Left lung (tissue), 14 donors: ENCODE data around the gene NDUFB6. TPM values are rescaled to one million over a fixed set of nuclear protein-coding genes. Genes with fewer than 3 reads are reported as not detected.

Source experiments
- ATAC-seq: fragments of 200-7000 bp; cut with Tn5 transposase; one replicate; pipeline ENCODE4 v1.9.1; 2020; ENCODE audit warnings: moderate library complexity
- DNase-seq, 4 donors: peaks; one replicate each; pipeline ENCODE4 v3.0.0-alpha.2; 2013 to 2020
- H3K27ac ChIP-seq, 2 donors: fragments of 200-600 bp; sonication (generic) in 1 of 2; one replicate each; pipeline versions ENCODE4 v1.5.0 to v1.8.0; 2020 to 2021
- H3K27me3 ChIP-seq, 2 donors: fragments of 200-600 bp; sonication (generic) in 1 of 2; one replicate each; pipeline versions ENCODE4 v1.5.0 to v1.8.0; 2020 to 2021
- H3K36me3 ChIP-seq, 2 donors: fragments of 200-600 bp; sonication (generic) in 1 of 2; one replicate each; pipeline versions ENCODE4 v1.5.0 to v1.8.0; 2020 to 2021
- H3K4me1 ChIP-seq, 2 donors: fragments of 200-600 bp; one replicate each; pipeline ENCODE4 v1.8.0; 2021
- H3K4me3 ChIP-seq, 2 donors: fragments of 200-600 bp; sonication (generic) in 1 of 2; one replicate each; pipeline versions ENCODE4 v1.5.0 to v1.8.0; 2020 to 2021; ENCODE audit warnings: mild to moderate bottlenecking in 1 of 2
- H3K9me3 ChIP-seq, 2 donors: fragments of 200-600 bp; sonication (generic) in 1 of 2; one replicate each; pipeline versions ENCODE4 v1.5.0 to v1.8.0; 2020 to 2021
- intact Hi-C, 2 donors: fragments of 100-400 bp; cut with DNase I; formaldehyde crosslinking; loops; one replicate each; pipeline versions ENCODE4 v1.11.2 to v1.14.2; 2022
- long read RNA-seq, 12 donors: library from polyadenylated mRNA in 2 of 12; unstranded in 2 of 12; transcript quantifications; one replicate each; pipeline ENCODE4 v2.0.0 and lab custom pipeline, GENCODE V29; 2019 to 2026
- polyA plus RNA-seq, 6 donors: library from polyadenylated mRNA; unstranded; fragments of 120-200 nt; gene quantifications; one replicate each; pipeline ENCODE4 v1.2.1, GENCODE V29; 2013; ENCODE audit not compliant: insufficient read length in 6 of 6
- total RNA-seq, 2 donors: library from RNA; stranded (reverse); fragmentation: NEBNext Ultra II Directional; extraction: Animal tissue kit (Norgen Biotek cat#: 25700); gene quantifications; one replicate each; pipeline ENCODE4 v1.2.1, GENCODE V29; 2021
- TF ChIP-seq, protein P1 (sequence below), 2 donors: fragments of 200-600 bp; sonication (generic) in 1 of 2; IDR thresholded peaks; one replicate each; pipeline versions ENCODE4 v1.5.0 to v1.8.0; 2021; ENCODE audit warnings: antibody characterized with exemption in 2 of 2
- donor health status: DM: no; HTN: yes; CAD: no.
- donor health status: DM: no; HTN: no; CAD: no.

The NDUFB6 gene
- total RNA-seq (10 to 100 TPM; 44.1 to 51.2 TPM), polyA plus RNA-seq (10 to 100 TPM; 51.0 to 61.0 (median 53.1) TPM)
- long read RNA-seq, donor 1, transcript NDUFB6-203 (4 exons, 1,366 nt): major isoform, 144 of 156 reads
- long read RNA-seq, donor 1, transcript NDUFB6-202 (3 exons, 761 nt): minor isoform, 9 of 156 reads
- long read RNA-seq, donor 1, partial matches to known transcripts: 0 of 156 reads
- long read RNA-seq, donor 1, other reads (novel, unspliced or antisense): 0 of 156 reads
- long read RNA-seq, donor 2, transcript NDUFB6-203 (4 exons, 1,366 nt): major isoform, 97 of 103 reads
- long read RNA-seq, donor 2, transcript NDUFB6-201 (3 exons, 666 nt): minor isoform, 5 of 103 reads
- long read RNA-seq, donor 2, partial matches to known transcripts: 0 of 103 reads
- long read RNA-seq, donor 2, other reads (novel, unspliced or antisense): 0 of 103 reads
- long read RNA-seq, donor 3, transcript NDUFB6-203 (4 exons, 1,366 nt): major isoform, 117 of 130 reads
- long read RNA-seq, donor 3, transcript NDUFB6-201 (3 exons, 666 nt): minor isoform, 7 of 130 reads
- long read RNA-seq, donor 3, partial matches to known transcripts: 5 of 130 reads
- long read RNA-seq, donor 3, other reads (novel, unspliced or antisense): 0 of 130 reads
- long read RNA-seq, donor 4, transcript NDUFB6-203 (4 exons, 1,366 nt): major isoform, 69 of 103 reads
- long read RNA-seq, donor 4, partial matches to known transcripts: 29 of 103 reads
- long read RNA-seq, donor 4, other reads (novel, unspliced or antisense): 1 of 103 reads
- long read RNA-seq, donor 5, transcript NDUFB6-203 (4 exons, 1,366 nt): major isoform, 104 of 116 reads
- long read RNA-seq, donor 5, transcript NDUFB6-201 (3 exons, 666 nt): minor isoform, 5 of 116 reads
- long read RNA-seq, donor 5, partial matches to known transcripts: 6 of 116 reads
- long read RNA-seq, donor 5, other reads (novel, unspliced or antisense): 0 of 116 reads
- long read RNA-seq, donor 6, transcript NDUFB6-203 (4 exons, 1,366 nt): major isoform, 159 of 164 reads
- long read RNA-seq, donor 6, partial matches to known transcripts: 0 of 164 reads
- long read RNA-seq, donor 6, other reads (novel, unspliced or antisense): 0 of 164 reads
- long read RNA-seq, donor 7, transcript NDUFB6-203 (4 exons, 1,366 nt): major isoform, 72 of 76 reads
- long read RNA-seq, donor 7, partial matches to known transcripts: 0 of 76 reads
- long read RNA-seq, donor 7, other reads (novel, unspliced or antisense): 0 of 76 reads
- long read RNA-seq, donor 8, transcript NDUFB6-203 (4 exons, 1,366 nt): major isoform, 51 of 56 reads
- long read RNA-seq, donor 8, partial matches to known transcripts: 0 of 56 reads
- long read RNA-seq, donor 8, other reads (novel, unspliced or antisense): 0 of 56 reads
- long read RNA-seq, donor 9, partial matches to known transcripts: 0 of 1 reads
- long read RNA-seq, donor 9, other reads (novel, unspliced or antisense): 0 of 1 reads
- long read RNA-seq, donor 10, transcript NDUFB6-203 (4 exons, 1,366 nt): major isoform, 77 of 90 reads
- long read RNA-seq, donor 10, transcript NDUFB6-202 (3 exons, 761 nt): minor isoform, 7 of 90 reads
- long read RNA-seq, donor 10, partial matches to known transcripts: 3 of 90 reads
- long read RNA-seq, donor 10, other reads (novel, unspliced or antisense): 1 of 90 reads
- long read RNA-seq, donor 11, transcript NDUFB6-201 (3 exons, 666 nt): minor isoform, 8 of 177 reads
- long read RNA-seq, donor 11, transcript NDUFB6-203 (4 exons, 1,366 nt): major isoform, 153 of 177 reads
- long read RNA-seq, donor 11, transcript NDUFB6-202 (3 exons, 761 nt): minor isoform, 8 of 177 reads
- long read RNA-seq, donor 11, partial matches to known transcripts: 0 of 177 reads
- long read RNA-seq, donor 11, other reads (novel, unspliced or antisense): 8 of 177 reads
- long read RNA-seq, donor 12, transcript NDUFB6-203 (4 exons, 1,366 nt): major isoform, 59 of 60 reads
- long read RNA-seq, donor 12, partial matches to known transcripts: 0 of 60 reads
- long read RNA-seq, donor 12, other reads (novel, unspliced or antisense): 0 of 60 reads

DNA sequence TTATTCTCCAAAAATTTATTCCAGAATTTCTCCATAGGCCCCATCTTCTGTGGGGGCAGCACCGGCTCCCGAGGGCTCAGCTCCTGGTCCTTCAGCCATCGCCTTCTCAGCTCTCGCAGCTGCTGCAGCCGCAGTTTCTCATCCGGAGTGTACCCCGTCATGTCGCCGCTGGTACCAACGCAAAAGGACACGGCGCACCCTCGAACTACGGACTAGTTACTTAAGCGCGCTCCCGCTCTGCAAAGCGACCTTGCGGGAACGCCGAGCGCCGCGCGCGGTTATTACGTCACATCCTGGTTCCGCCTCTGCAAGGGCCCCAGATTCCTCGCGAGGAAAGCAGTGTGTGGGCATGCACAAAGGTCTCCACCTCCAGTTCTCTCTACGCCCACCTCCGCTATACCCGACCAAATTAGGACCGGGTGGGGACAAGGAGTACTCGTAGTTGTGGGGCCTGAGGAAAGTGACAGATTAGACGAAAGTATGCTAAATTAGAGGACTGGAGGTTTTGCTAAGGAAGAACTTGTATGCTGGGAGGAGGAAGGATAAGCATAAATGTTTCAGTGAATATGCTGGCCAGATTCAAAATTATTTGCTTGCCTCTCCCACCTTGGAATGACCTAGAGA, at the start of gene NDUFB6:
NDUFB6 (minus strand) TSS at position 260 of the 624 bp plus-strand sequence; CDS start at position 161, 99 bp downstream.
- intact Hi-C loops: loop anchor here (10.0 kb wide), 2 partner anchors 138 to 188 kb away; partner anchors contain the start of gene ACO1 (in 1 of the 2)
- TF ChIP-seq, protein P1, sequence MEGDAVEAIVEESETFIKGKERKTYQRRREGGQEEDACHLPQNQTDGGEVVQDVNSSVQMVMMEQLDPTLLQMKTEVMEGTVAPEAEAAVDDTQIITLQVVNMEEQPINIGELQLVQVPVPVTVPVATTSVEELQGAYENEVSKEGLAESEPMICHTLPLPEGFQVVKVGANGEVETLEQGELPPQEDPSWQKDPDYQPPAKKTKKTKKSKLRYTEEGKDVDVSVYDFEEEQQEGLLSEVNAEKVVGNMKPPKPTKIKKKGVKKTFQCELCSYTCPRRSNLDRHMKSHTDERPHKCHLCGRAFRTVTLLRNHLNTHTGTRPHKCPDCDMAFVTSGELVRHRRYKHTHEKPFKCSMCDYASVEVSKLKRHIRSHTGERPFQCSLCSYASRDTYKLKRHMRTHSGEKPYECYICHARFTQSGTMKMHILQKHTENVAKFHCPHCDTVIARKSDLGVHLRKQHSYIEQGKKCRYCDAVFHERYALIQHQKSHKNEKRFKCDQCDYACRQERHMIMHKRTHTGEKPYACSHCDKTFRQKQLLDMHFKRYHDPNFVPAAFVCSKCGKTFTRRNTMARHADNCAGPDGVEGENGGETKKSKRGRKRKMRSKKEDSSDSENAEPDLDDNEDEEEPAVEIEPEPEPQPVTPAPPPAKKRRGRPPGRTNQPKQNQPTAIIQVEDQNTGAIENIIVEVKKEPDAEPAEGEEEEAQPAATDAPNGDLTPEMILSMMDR (IDR thresholded peaks at IDR 0.05): no peak
- no peaks in the 10 kb centered on the region for H3K27me3 ChIP-seq
- peak; percentile 93 to 99 (median 96) for DNase-seq
- ATAC-seq: peak; percentile 98
- peak within 1 kb of the TSS; percentile 82 to 85 for H3K27ac ChIP-seq
- H3K4me3 ChIP-seq: peak within 1 kb of the TSS; percentile 74 to 81
- H3K4me1 ChIP-seq: peaks cover 19 to 34% of the 10 kb centered on the region in 2 donors
- H3K9me3 ChIP-seq: no peaks in the 10 kb centered on the region
- peaks cover 0 to 8% of the 10 kb centered on the region in 2 donors for H3K36me3 ChIP-seq

DNA sequence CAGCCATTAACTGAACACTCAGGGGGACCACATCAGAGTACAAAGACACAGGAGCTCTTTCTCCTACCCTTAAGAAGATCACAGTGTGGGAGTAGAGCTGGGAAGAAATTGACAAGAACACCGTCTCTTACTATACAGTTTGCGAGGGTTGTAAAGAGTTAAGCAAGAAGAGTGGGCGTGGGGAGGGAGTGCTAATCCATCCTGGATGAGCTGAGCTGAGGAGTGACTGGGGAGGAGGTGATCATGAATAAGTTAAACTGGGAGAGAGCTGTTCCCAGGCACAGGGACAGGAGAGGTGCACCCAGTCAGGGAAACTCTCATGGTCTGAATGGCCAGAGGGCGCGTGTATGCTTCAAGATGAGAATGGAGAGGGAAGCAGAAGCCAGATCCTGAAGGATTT, 45.3 kb upstream of the NDUFB6 start:
- no peaks in the 10 kb centered on the region for H3K36me3 ChIP-seq
- H3K27me3 ChIP-seq: peaks cover 0 to 9% of the 10 kb centered on the region in 2 donors
- H3K4me1 ChIP-seq: no peaks in the 10 kb centered on the region
- H3K9me3 ChIP-seq: no peaks in the 10 kb centered on the region
- ATAC-seq (no peak), DNase-seq (no peak)
- no peak overlapping the region for H3K4me3 ChIP-seq
- TF ChIP-seq, protein P1 (IDR thresholded peaks at IDR 0.05): no peak
- no peak overlapping the region for H3K27ac ChIP-seq
- intact Hi-C loops: loop anchor here in 1 of 2 donors (10.0 kb wide), 1 partner anchor 87 kb away; no protein-coding TSS in a partner anchor

DNA sequence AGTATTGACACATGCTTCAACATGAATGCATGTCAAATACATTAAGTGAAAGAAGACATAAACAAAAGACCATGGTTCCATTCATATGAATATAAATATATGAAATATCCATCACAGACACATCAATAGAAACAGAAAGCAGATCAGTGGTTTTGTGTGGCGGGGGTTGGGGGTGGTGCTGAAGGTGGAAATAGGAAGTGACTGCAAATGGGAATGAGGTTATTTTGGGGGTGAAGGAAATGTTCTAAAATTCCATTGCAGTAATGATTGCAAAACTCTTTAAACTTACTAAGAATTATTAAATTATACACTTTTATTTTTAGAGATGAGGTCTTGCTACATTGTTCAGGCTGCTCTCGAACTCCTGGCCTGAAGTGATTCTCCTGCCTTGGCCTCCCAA, 33.9 kb upstream of the NDUFB6 start:
- no peak for ATAC-seq
- no peaks in the 10 kb centered on the region for H3K27me3 ChIP-seq

More for the DNA sequence above, 33.9 kb upstream of the NDUFB6 start:
- Histone ChIP-seq H3K9me3 (no peaks in the 10 kb centered on the region), H3K4me1 (no peaks in the 10 kb centered on the region), H3K4me3 (no peak overlapping the region), H3K36me3 (no peaks in the 10 kb centered on the region), H3K27ac (no peak overlapping the region)
- DNase-seq: no peak
- TF ChIP-seq, protein P1 (IDR thresholded peaks at IDR 0.05): no peak
- intact Hi-C loops: no loop called here
